Vagina (tissue), 2 donors: ENCODE measurements around the gene LIPT2.
A peak's percentile ranks its signal among the peaks of the same experiment; 100 is the strongest.

Source experiments
- CTCF ChIP-seq, 3 experiments: fragments of 450-650 bp in 2 of 3; fragments of 200-600 bp in 1 of 3; sonication (generic) in 1 of 3; IDR thresholded peaks; one replicate each; pipeline ENCODE4 v1.5.1; 2017 to 2019; ENCODE audit warnings: antibody characterized with exemption in 3 of 3, mild to moderate bottlenecking in 2 of 3, moderate library complexity in 2 of 3
- POLR2A ChIP-seq, 2 donors: fragments of 450-650 bp; IDR thresholded peaks; one replicate each; pipeline ENCODE4 v1.6.1; 2017; ENCODE audit warnings: antibody characterized with exemption in 2 of 2, mild to moderate bottlenecking in 2 of 2, moderate library complexity in 2 of 2

- TF ChIP-seq CTCF (IDR thresholded peaks at IDR 0.05) (peak in 2 of 3 experiments; percentile 4 to 22), POLR2A (IDR thresholded peaks at IDR 0.05) (no peak)
Observed at GRCh38 chr11:74443071-74443864, 50.3 kb downstream of the LIPT2 start.
